Thyroid gland (tissue), 4 donors: ENCODE data around the gene ASCL5. TPM values are rescaled to one million over a fixed set of nuclear protein-coding genes. Genes with fewer than 3 reads are reported as not detected.

Source experiments
- DNase-seq, 2 donors: peaks; one replicate each; pipeline ENCODE4 v3.0.0-alpha.2; 2019
- H3K27ac ChIP-seq, 3 donors: fragments of 200-600 bp; sonication (generic); 1 replicate in 2 of 3; 2 replicates in 1 of 3; pipeline ENCODE4 v1.5.1; 2016 to 2019; ENCODE audit warnings: mild to moderate bottlenecking in 1 of 3, moderate library complexity in 1 of 3
- H3K27me3 ChIP-seq: fragments of 200-600 bp; sonication (generic); one replicate; pipeline ENCODE4 v1.5.1; 2019
- H3K36me3 ChIP-seq, 2 donors: fragments of 200-600 bp; sonication (generic); one replicate each; pipeline ENCODE4 v1.5.1; 2016 to 2019
- H3K4me1 ChIP-seq, 2 donors: fragments of 200-600 bp; sonication (generic); one replicate each; pipeline ENCODE4 v1.5.1; 2017 to 2019
- H3K4me3 ChIP-seq, 3 donors: fragments of 200-600 bp; sonication (generic); replicated peaks in 1 of 3; 1 replicate in 2 of 3; 2 replicates in 1 of 3; pipeline ENCODE4 v1.5.1; 2016; ENCODE audit warnings: mild to moderate bottlenecking in 1 of 3
- H3K9me3 ChIP-seq: fragments of 200-600 bp; sonication (generic); one replicate; pipeline ENCODE4 v1.5.1; 2017
- CTCF ChIP-seq, 6 experiments: fragments of 200-600 bp in 3 of 6; fragments of 450-650 bp in 3 of 6; sonication (generic) in 3 of 6; IDR thresholded peaks; one replicate each; pipeline ENCODE4 v1.5.1; 2016 to 2019; ENCODE audit warnings: antibody characterized with exemption in 6 of 6, mild to moderate bottlenecking in 2 of 6, inconsistent platforms in 1 of 6, moderate library complexity in 1 of 6
- POLR2A ChIP-seq, 2 donors: fragments of 450-650 bp; IDR thresholded peaks; one replicate each; pipeline ENCODE4 v1.6.1; 2017; ENCODE audit warnings: antibody characterized with exemption in 2 of 2, mild to moderate bottlenecking in 2 of 2, moderate library complexity in 1 of 2
- WGBS, 2 donors: methylation state at CpG; one replicate each; pipeline ENCODE4 v1.1.5; 2017; 5-methylcytosine and 5-hydroxymethylcytosine counted together
- intact Hi-C: fragments of 100-400 bp; cut with DNase I; formaldehyde crosslinking; loops from one replicate; pipeline ENCODE4 v1.15.1; 2023
- total RNA-seq, 4 donors: library from RNA; depleted of rRNA; stranded (reverse); fragments of >200 nt; gene quantifications; one replicate each; pipeline ENCODE4 v1.2.3, GENCODE V29; 2016

Gene ASCL5
- total RNA-seq, 4 donors from 2014 or later, result not detected

GRCh38 chr1:201109651-201110050, 17.3 kb downstream of the ASCL5 start:
- 88 to 91% methylated on average over 1 of the region's 1 CpG for WGBS, 2 donors
- Histone ChIP-seq H3K9me3 (no peaks in the 10 kb centered on the region), H3K27me3 (no peaks in the 10 kb centered on the region), H3K36me3 (no peaks in the 10 kb centered on the region), H3K27ac (no peak overlapping the region), H3K4me3 (no peak overlapping the region), H3K4me1 (no peaks in the 10 kb centered on the region)
- intact Hi-C loops, result no loop called here
- DNase-seq, result no peak
- TF ChIP-seq CTCF (IDR thresholded peaks at IDR 0.05) (no peak), POLR2A (IDR thresholded peaks at IDR 0.05) (no peak)

GRCh38 chr1:201108614-201109013, 18.4 kb downstream of the ASCL5 start:
- H3K9me3 ChIP-seq, result no peaks in the 10 kb centered on the region
- H3K4me1 ChIP-seq, result no peaks in the 10 kb centered on the region
- H3K4me3 ChIP-seq, result no peak overlapping the region
- no peaks in the 10 kb centered on the region for H3K27me3 ChIP-seq
- intact Hi-C loops, result no loop called here
- H3K27ac ChIP-seq, result no peak overlapping the region
- WGBS, 2 donors, result 50 to 71% methylated on average over 1 of the region's 1 CpG
- H3K36me3 ChIP-seq, result no peaks in the 10 kb centered on the region
- no peak for TF ChIP-seq CTCF (IDR thresholded peaks at IDR 0.05)
- TF ChIP-seq POLR2A (IDR thresholded peaks at IDR 0.05), result no peak
- DNase-seq, result no peak

GRCh38 chr1:201105688-201106087, 21.3 kb downstream of the ASCL5 start:
- intact Hi-C loops, result no loop called here
- no peaks in the 10 kb centered on the region for H3K27me3 ChIP-seq
- no peaks in the 10 kb centered on the region for H3K9me3 ChIP-seq
- WGBS, 2 donors, result 84 to 86% methylated on average over 5 of the region's 5 CpGs
- H3K36me3 ChIP-seq, result no peaks in the 10 kb centered on the region
- H3K4me1 ChIP-seq, result no peaks in the 10 kb centered on the region
- no peak overlapping the region for H3K27ac ChIP-seq
- no peak for TF ChIP-seq CTCF (IDR thresholded peaks at IDR 0.05)
- no peak for TF ChIP-seq POLR2A (IDR thresholded peaks at IDR 0.05)
- H3K4me3 ChIP-seq, result no peak overlapping the region
- DNase-seq, result no peak

GRCh38 chr1:201104141-201104540, 22.8 kb downstream of the ASCL5 start:
- intact Hi-C loops, result no loop called here
- TF ChIP-seq POLR2A (IDR thresholded peaks at IDR 0.05), result no peak
- no peak for TF ChIP-seq CTCF (IDR thresholded peaks at IDR 0.05)
- WGBS, 2 donors, result 53 to 79% methylated on average over 1 of the region's 1 CpG

GRCh38 chr1:201103666-201104065, 23.3 kb downstream of the ASCL5 start:
- Histone ChIP-seq H3K4me1 (no peaks in the 10 kb centered on the region), H3K27me3 (no peaks in the 10 kb centered on the region), H3K4me3 (no peak overlapping the region), H3K27ac (no peak overlapping the region), H3K9me3 (no peaks in the 10 kb centered on the region), H3K36me3 (no peaks in the 10 kb centered on the region)
- intact Hi-C loops, result no loop called here
- no peak for DNase-seq
- WGBS, 2 donors, result 69 to 80% methylated on average over 2 to 8 of the region's 9 CpGs
- TF ChIP-seq CTCF (IDR thresholded peaks at IDR 0.05) (no peak), POLR2A (IDR thresholded peaks at IDR 0.05) (no peak)

More at GRCh38 chr1:201104141-201104540, 22.8 kb downstream of the ASCL5 start:
- DNase-seq, result no peak
- no peaks in the 10 kb centered on the region for H3K27me3 ChIP-seq
- no peak overlapping the region for H3K4me3 ChIP-seq
- no peaks in the 10 kb centered on the region for H3K4me1 ChIP-seq
- no peak overlapping the region for H3K27ac ChIP-seq
- H3K36me3 ChIP-seq, result no peaks in the 10 kb centered on the region
- no peaks in the 10 kb centered on the region for H3K9me3 ChIP-seq
